HG03135 (cell line): ENCODE data around the gene ADD2.

Experiments used
- ATAC-seq: cut with Tn5 transposase; IDR thresholded peaks from one replicate; pipeline ENCODE4 v1.9.1; 2021; ENCODE audit warnings: mild to moderate bottlenecking, moderate library complexity; ENCODE audit not compliant: unreplicated experiment

Gene ADD2

DNA sequence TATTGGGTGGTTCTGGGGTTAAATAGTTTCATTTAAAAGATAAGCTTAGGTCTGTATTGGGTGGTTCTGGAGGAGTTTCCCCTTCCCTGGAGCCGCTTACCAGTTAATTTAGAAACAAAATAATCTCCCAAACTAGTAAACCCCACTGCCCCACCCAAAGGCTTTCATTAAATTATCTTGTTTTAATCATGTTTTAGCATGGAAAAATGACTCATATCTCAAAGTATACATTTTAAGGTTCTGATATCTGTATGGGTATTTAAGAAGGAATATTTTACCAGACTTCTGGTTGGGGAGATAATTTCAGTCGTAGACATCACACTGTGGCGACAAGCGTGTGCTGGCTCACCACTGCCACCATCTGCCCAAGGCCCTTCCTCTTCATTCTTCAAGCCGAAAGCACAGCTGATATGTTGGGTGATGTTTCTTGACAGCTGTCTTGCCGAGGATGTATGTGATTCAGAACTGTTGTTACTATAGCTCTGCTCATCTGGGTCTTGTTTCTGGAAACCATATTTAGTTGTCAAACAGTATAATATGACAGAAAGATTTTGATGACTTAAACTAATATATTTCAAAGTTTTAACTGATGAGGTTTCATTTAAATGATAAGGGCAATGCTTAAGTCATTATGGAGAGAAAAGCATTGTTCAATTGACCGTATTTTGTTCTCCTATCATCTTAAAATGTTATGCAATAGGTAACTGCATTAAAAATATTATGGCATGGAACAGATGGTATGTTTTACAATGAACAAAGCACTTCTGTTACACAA, 17.3 kb upstream of the ADD2 start:
- ATAC-seq: no peak

DNA sequence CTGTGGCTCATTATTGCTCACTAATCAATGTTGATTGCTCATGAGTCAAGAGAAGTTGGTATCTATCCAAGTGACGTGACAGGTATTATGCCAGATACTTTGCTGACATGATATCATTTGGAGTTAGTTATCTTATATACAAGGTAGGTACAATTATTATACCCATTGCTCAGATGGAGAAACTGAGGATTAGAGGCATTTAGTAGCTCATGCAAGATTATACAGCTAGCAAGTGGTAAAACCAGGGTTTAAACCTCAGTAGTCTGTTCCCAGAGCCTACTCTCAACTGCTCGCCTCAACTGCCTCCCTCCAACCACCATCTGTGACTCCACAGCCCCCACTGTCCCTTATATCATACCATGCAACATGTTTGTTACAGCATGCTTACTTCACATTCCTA, 16.3 kb upstream of the ADD2 start:
- ATAC-seq: no peak

DNA sequence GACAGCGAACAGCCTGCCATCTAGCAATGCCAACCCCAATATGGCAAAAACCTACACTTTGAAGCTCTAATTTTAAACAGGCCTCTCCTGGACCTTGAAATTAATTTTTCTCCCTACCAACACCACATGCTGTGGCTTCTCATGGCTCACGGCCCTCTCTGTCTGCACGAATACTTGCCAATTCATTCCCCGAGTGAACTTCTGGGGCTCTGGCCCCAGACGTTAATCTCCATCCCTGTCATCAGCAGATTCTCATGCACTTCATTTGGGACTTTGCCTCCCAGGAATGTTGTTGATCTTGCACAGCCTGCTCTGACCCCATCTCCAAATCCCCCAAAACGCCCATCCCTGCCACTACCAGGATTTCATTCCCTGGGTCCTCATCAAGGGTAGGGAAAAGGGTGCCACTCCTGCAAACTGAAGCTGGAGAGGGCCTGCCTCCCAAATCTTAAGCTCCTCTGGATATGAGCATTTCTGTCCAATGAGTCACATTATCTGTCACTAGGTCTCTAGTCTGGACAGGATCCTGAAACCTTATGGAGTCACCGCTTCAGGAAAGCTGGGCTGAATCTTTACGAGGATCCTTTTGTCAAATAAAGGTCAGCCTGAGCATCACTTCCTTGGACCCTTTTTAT, 12.0 kb upstream of the ADD2 start:
- no peak for ATAC-seq

DNA sequence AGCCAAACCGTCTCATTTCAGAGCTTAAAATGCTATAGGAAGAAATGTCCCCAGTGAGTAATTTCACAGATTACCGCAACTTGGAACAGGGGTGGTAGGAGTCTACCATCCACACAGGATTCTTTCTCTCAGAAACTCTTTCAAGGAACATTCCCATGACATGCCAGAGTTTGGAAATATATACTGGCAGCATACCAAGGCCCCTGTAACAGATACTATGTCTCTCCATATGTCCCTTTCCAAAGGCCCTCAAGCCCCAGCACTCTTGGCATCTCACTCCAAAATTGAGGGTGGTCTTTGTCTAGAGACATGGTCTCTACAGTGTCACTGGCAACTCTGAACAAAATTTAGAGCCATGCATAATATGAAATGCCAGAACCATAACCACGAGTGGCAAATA, 11.5 kb upstream of the ADD2 start:
- no peak for ATAC-seq

DNA sequence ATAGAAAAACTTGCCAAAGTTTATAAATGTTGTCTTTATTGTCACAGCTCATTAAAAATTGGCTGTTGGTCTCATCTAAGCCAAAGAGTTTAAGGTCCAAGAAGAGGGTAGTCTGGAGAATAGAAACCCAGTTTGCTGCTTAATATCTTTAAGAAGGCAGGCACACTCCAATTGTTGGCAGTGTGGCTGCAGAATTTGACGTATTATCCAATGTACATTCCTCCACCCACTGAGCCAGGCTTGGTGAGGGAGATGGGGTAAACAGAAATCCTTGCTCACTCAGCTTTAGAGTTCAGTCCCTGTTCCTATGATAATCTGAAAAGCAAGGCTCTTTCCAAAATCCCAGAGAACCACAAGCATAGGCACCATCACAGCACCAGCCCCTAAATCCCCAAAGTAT, 10.7 kb upstream of the ADD2 start:
- no peak for ATAC-seq

DNA sequence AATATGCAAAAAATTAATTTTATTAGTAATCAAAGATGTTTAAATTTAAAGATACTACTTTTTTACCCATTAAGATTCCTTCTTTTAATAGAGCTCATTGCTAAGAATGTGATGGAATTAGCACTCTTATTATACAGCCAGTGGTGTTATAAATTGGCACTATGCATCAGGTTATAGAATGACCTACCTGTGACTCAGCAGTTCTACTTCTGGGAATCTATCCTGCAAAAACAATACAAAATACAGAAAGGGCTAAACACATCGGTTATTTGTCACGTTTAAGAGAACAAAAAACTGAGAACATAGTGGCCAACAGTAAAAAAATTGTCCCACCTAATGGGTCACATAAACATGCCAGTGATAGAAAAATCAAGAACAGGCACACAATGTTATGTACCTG, 9.4 kb upstream of the ADD2 start:
- no peak for ATAC-seq

DNA sequence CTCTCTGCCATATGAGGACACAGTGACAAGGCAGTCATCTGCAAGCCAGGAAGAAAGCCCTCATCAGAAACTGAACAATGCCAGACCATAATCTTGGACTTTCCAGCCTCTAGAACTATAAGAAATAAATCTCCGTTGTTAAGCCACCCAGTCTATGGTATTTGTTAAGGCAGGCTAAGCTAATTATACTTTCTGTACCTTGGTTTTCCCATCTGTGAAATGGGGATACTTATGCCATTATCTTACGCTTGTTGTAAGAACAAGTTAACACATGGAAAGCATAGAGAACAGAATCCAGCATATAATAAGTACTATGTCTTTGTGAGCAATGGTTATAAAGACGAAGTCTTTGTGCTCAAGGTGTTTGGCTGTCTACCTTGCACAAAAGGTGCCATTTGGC, 8.3 kb upstream of the ADD2 start:
- no peak for ATAC-seq

DNA sequence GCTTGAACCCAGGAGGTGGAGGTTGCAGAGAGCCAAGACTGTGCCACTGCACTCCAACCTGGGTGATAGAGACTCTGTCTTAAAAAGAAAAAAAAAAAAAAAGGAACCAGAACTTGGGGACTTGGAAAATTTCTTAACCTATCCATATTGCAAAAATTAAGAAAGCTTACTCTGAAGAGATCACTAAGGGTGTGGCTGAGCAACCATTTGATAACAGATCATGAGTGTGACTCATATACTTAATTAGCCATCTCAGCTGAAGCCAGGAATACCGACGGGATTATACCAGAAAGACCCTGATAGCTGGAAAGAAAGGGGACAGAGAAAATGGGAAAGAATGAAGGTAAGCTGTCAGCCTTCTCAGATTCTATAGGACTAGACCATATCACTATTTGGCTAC, 7.1 kb upstream of the ADD2 start:
- ATAC-seq: no peak

DNA sequence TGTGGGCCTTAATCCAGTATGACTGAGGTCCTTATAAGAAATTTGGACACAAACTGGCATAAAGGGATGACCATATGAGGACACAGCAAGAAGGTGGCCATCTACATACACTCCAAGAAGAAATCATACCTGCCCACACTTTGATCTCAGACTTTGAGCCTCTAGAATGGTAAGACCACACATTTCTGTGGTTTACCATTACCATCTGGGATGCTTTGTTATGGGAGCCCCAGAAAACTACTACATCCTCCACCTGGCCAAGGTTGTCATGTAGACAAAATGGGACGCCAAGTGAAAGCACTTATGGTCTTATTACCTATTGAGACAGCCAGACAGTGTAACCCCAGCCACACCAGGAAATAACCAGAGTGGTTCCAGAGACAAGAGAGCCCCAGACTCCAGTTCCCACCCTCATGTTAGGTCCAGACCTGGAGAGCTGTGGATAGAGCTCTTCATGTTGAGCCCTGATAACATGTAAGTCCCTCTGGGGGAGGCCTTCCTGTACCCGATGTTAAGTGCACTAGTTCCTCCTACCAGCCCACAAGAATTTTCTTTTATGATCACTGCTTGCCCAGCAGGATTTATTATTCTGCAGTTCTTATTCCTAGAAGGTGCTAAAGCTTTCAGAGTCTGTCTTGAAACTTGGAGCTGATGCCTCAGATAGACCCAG, 4.6 kb upstream of the ADD2 start:
- ATAC-seq: no peak

DNA sequence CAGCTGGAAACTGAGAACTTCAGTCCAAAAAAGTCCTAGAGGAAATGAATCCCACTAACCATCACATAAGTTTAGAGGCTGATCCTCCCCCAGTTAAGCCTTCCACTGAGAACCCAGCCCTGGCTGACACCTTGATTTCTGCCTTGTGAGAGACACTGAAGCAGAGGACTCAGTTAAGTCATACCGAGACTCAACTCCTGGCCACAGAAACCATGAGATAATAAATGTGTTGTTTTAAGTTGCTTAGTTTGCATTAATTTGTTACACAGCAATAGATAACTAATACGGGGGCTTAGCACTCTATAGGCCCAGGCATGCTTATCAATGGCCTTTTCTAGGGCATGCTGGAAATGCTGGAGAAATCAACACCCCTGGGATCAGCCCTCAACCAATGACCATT, 3.4 kb upstream of the ADD2 start:
- no peak for ATAC-seq

DNA sequence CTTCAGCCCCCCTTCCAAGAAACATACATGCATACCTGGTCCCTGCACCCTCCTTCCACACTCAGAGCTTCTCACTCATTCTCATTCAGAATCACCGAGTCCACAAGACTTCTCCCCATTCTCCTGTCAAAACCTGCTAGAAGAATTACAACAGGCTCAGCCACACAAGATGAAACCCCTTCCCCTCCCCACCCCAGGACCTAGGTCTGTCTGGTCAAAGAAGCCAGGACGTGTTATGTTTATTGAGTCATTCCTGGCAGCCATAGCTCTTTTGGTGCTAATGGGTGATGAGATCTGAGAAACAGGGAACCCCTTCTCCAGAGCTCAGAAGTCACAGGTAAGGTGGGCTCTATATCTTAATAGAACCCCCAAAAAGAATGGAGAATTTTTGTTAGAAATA, 1.4 kb upstream of the ADD2 start:
- no peak for ATAC-seq

DNA sequence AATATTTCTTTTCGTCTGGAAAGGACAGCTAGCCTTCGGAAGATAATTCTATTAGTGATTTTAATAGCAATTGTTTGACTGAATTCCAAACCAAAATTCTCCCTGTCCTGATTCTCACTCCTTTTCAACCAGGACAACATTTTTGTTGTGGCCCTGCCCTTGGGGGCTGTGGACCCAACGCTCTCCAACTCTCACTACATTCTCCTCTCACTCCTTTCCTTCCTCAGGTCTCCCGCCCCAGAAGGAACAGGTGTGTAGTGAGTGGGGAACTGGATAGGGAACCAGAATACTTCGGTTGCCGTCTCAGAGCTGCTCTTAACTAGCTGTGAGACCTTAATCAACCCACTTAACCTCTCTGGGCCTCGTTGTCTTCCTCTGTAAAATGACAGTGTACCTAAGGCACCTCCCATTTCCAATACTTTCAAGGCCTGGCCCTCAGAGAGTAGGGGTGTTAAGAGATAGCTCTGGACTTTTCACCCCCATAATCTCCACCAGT, 638 bp upstream of the ADD2 start:
- ATAC-seq: no peak

DNA sequence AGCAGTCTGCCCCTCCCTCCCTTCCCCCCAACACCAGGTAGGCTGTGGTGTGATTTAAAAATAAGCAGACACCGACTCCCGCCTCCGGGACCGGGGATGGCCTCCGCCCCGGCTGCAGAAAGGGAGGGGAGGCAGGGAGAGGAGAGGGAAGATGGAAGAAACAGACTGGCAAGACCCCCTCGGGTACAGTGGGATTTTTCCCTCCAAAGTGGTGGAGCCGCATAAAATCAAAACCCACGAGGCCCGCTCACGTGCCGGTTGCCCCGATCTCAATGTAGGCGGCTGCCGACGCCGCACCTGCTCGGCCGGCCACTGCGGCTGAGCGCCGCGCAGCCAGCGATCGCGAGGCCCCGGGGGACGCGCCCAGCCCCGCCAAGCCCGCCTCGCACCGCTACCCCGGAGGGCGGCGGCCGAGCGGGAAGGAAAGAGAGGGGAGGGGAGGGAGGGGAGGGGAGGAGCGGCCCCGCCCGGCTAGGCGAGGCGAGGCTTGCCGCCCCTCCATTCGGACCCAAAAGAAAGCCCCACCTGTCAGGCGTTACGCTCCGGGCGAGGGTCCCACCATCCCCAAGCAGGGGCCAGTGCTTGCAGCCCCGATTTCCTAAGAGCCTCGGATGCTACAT, 811 bp downstream of the ADD2 start:
- ATAC-seq: no peak

DNA sequence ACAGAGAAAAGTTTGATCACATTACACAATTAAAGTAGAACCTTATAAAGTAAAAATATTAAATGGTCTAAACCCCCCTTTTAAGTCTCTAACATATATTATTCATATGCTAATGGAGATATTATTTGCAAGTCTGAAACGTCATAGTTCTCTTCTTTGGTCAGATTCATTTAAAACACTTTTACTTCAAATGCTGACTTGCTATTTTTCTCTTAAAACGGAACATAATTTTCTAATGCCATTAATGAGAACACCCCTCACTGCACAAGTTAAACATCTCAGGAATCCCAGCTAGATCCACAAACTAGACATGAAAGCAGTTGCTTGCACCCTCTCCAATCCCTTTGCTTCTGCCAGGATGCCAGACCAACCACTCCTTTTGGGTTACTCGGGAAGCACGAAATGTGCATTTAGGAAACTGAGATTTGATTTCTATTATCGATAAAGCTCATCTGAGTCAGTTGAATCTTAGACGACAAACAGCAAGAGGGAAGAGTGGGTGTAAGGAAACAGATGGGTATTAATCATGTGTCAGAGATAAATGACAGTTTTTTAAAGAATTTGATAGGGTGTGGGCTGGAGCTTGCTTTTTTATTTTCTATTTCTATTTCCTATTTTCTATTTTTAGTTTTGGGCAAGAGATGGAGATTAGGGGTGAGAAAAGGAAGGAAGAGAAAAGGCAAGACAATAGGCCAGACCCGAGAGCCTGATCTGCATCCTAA, 1.5 kb downstream of the ADD2 start:
- no peak for ATAC-seq

DNA sequence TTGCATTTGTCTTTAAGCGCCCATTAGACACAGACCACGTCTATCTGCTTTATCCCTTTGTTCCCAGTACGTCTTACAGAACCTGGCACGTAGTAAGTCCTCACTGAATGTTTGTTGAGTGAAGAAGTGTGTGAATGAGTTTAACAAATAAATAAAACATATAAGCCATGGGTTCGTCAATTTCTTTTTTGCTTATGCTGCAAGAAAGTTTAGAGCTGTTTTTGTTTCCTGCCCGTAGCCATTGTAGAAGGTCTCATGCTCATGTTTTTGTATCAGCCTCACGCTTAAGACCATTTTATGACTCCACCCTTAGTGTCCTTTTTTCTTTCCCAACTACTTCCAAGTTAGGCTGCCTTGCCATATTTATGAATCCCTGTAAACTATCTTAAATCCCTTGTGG, 2.5 kb downstream of the ADD2 start:
- ATAC-seq: no peak

DNA sequence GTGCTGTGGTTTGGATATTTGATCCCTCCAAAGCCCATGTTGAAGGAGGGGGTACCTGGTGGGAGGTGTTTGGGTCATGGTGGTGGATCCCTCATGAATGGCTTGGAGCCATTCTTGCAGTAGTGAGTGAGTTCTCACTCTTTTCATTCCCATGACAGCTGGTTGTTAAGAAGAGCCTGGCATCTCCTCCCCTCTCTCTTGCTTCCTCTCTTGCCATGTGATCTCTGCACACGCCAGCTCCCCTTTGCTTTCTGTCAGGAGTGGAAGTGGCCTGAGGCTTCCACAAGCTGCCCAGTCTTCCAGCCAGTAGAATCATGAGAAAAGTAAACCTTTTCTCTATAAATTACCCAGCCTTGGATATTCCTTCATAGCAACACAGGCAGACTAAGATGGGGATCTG, 8.6 kb downstream of the ADD2 start:
- ATAC-seq: no peak

DNA sequence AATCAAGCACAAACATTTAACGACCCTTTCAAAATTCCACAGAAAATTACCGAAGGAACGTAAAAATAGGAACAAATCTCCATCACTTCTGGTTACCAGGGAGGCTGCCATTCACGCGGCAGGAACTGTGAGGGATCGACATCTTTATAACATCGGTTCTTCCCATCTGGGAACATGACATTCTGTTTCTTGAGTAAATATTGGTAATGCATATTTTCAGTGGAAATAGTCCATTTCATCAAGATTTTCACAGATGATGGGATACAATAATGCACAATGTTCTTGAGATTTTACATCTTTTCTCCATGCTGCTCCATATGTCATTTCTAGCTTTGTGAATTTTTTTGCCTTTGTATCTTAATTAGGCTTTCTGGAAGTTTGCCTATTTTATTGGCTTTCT, 10.0 kb downstream of the ADD2 start:
- no peak for ATAC-seq

DNA sequence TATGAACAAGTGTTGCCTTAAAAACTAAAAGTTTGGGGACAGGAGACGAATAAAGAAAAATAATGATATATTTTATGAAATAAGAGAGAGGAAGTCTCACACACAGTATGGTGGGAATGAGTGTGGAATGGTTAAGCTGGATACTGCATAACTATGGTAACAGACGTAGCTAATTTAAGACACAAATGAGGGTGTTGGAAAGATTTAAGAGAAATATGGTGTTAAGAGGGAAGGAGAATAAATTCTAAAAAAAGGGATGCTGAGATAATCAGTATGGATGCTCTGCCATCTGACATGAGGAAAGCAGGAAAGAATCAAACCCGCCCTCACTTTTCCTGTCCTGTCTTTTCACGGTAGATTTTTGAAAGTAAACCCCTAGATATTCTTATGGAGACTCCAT, 10.6 kb downstream of the ADD2 start:
- ATAC-seq: no peak

DNA sequence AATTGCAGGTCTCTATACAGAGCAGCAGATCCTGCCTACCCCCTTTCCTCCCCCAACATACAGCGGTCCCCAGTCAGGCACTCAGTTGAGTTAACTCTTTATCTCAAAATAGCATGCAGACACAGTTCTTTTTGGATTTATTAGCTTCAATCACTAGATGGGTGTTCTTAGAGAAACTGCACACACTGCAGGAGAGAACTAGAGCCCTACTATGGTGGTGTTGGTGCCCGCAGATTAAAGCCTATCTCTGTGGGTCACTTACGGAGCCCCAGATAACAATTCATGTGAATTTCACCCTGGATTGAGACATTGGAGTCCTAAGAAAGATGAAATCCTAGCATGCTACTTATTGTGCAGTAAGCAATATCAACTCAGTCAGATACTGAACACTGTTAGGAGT, 11.9 kb downstream of the ADD2 start:
- no peak for ATAC-seq

DNA sequence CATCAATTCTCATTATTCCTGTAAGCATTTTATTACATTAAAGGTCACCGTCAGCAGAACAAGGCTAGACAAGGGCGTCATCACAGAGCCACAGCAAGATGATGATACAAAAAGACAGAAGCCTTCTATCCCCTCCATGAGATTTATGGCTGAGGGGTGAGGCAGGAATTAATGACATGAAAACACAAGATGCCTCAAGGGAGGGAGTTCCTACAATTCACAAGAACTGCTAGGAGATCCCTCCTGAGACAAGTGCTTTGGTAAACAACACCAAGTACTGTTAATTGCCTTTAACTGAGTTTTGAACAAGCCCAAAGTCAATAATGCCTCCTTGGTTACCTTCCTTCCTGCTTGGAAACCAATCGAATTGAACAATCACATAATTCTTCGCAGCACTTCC, 14.1 kb downstream of the ADD2 start:
- no peak for ATAC-seq

DNA sequence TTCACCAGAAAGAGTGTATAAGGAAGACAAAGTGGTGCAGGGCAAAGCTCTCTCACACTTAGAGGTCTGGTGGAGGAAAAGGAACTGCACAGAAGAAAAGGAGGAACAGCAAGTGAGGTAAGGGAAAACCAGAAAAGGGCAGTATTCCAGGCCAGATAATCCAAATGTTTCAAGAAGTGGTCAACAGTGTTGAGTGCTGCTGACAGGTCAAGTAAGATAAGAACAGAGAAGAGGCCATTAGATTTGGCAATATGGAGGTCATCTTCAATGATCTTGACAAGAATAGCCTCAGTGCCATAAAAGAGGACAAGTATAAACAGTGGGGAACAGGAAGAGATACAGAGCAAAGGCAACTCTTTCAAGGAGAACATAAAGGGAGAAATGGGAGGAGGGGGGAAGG, 15.0 kb downstream of the ADD2 start:
- ATAC-seq: no peak
